Stimulated activated CD8-positive, alpha-beta memory T cell treated with anti-CD3 and anti-CD28 coated beads, Interleukin-7, amount 100 ng/mL, for 24 hours (primary cell): ENCODE data around the gene ZBTB48.
"Not testable (repeated sequence)": the region's sequence is repeated elsewhere in the genome, so short reads cannot be mapped to it uniquely, and the experiment has no call there.

Experiments
- DNase-seq: peaks from one replicate; pipeline ENCODE4 v3.0.0-alpha.2; 2020; ENCODE audit warnings: low read depth

ZBTB48 gene

DNA sequence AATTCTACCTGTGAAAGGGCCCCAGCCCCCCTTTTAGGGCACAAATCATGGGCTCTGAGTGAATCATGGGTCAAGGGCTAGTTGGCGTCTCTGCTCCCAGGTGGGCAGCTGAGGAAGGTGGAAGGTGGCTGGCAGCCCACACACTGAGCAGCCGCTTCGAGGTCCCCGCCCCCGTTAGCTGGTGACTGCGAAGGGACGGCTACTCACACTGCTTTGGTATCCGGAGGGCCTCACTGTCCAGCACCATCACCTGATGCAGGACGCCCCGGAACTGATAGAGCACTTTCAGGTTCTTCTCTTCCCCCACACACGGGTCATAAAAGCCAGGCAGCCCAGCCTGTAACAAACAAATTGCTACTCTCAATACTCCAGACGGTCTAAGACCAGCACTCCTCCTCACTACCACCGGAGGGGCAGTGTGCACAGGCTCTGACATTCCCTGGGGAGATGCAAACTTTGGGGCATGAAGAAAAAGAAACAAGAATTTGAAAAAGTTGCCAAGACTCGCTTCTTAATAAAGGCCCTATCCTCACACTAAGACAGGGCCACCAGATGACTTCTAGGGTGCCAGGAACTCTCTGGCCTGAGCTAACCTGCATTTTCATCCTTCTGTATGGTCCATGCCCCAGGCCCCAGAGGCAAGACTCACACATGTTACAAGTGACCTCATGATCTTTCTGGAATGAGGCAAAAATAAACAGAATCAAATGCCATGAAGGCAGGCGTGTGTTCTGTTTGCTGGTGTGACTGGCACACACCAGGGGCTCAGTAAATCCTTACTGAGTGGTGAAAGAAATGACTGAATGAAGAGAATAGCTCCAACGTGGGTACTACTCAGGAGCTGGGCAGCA lies 56.3 kb downstream of the ZBTB48 start:
- DNase-seq, result no peak

DNA sequence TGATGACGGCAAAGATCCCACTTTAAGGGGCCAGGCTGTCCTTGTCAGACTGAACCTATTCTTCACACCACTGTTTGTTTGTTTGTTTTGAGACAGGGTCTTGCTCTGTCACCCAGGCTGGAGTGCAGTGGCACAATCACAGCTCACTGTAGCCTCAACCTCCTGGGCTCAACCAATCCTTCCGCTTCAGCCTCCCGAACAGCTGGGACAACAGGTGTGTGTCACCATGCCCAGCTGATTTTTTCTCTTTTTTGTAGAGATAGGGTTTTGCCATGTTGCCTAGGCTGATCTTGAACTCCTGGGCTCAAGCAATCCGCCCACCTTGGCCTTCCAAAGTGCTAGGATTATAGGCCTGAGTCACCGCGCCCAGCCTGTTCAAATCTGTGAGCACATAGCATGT lies 57.0 kb downstream of the ZBTB48 start:
- DNase-seq, result not testable (repeated sequence)

DNA sequence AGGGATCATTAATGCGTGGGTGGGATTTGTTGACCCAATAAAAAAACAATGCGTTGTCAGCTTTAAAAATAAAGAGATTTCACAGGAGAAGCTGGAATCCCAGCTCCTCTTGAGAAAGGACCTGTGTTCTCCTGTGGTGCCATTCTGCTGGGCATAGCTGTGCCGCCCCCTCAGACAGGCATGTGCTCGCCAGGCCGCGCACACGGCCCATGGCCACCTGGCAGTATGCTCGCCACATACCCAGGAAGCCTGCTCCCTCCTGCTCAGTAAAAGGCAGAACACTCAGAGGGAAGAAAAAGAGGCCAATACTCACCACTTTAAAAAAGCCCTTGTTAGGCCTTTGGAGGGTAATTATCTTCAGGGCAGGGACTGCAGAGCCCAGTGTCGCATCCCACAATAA lies 58.0 kb downstream of the ZBTB48 start:
- DNase-seq, result no peak

DNA sequence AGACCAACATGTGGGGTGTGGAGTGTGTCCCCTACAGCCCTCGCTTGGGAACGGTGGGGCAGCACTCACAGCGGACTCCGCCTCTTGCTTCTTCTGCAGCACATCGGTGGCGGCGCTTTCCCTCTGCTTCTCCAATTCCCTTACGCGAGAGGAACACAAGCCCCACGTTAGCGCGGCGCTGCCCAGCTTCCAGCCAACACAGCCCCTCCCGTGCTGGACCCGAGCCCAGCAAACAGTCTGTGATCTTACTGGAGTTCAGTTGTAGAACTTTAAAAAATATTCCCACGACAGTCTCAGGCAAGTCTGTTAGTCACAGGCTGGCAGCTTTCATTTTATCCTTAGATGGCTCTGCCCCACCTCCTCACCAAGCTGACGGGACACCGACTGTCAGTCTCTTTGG lies 58.4 kb downstream of the ZBTB48 start:
- no peak for DNase-seq
